GM12878 (cell line): Measurements from ENCODE around the gene C10orf71. TPM values are rescaled to one million over a fixed set of nuclear protein-coding genes. Genes with fewer than 3 reads are reported as not detected.

Source experiments
- ATAC-seq: fragments of 200-7000 bp; cut with Tn5 transposase; 3 replicates; pipeline ENCODE4 v1.9.1; 2020; ENCODE audit warnings: mild to moderate bottlenecking, moderate library complexity
- BruUV-seq: library from RNA; stranded (reverse); fragments of 400-500 nt; replicated peaks from 2 replicates; lab custom pipeline; 2021; lab: Mats Ljungman, UMichigan
- CTCF ChIA-PET: fragments of 300-600 bp; sonication (Branson Sonifier 250); formaldehyde crosslinking; extraction: SDS; loops from one replicate; lab custom pipeline; 2021; ENCODE audit warnings: inconsistent platforms; lab: Yijun Ruan, JAX
- POLR2A ChIA-PET: fragments of 350-600 bp; formaldehyde crosslinking; extraction: SDS; loops from one replicate; lab custom pipeline; 2021; ENCODE audit warnings: inconsistent platforms; lab: Charles Lee
- RAD21 ChIA-PET: fragments of 300-600 bp; sonication (Branson Sonifier 250); formaldehyde crosslinking; loops from one replicate; lab custom pipeline; 2023; ENCODE audit warnings: antibody characterized with exemption; ENCODE audit not compliant: unreplicated experiment; lab: Charles Lee
- SMC1A ChIA-PET: fragments of 300-600 bp; sonication (Branson Sonifier 250); formaldehyde crosslinking; loops from one replicate; lab custom pipeline; 2023; ENCODE audit not compliant: unreplicated experiment, uncharacterized antibody; lab: Charles Lee
- DNase-seq: peaks from one replicate; pipeline ENCODE4 v3.0.0-alpha.2; 2011; ENCODE audit warnings: low read depth, low spot score
- FAIRE-seq: peaks from 3 replicates; lab custom pipeline; 2011; peaks lifted over from hg19 to GRCh38; lab: Jason Lieb, UNC
- H2AFZ ChIP-seq: 2 replicates; pipeline ENCODE4 v1.6.0; 2011; ENCODE audit warnings: low read depth, low read length, control low read depth; ENCODE audit not compliant: control insufficient read depth
- H3K27ac ChIP-seq: 2 replicates; pipeline ENCODE4 v1.5.1; 2011; ENCODE audit warnings: control low read depth; ENCODE audit not compliant: control insufficient read depth, insufficient read depth
- H3K27me3 ChIP-seq, 2 experiments: replicated peaks in 1 of 2; 2 replicates each; pipeline versions ENCODE4 v1.6.0 to v1.6.1; 2011; ENCODE audit warnings: low read length in 1 of 2; ENCODE audit not compliant: control insufficient read depth in 2 of 2, insufficient read depth in 2 of 2
- H3K36me3 ChIP-seq, 2 experiments: 2 replicates each; pipeline ENCODE4 v1.5.1; 2011; ENCODE audit warnings: low read length in 1 of 2; ENCODE audit not compliant: control insufficient read depth in 2 of 2, insufficient read depth in 2 of 2
- H3K4me1 ChIP-seq: 2 replicates; pipeline ENCODE4 v1.6.1; 2011; ENCODE audit warnings: mild to moderate bottlenecking, low read length, moderate library complexity, mixed read lengths; ENCODE audit not compliant: control insufficient read depth, insufficient read depth
- H3K4me2 ChIP-seq: 2 replicates; pipeline ENCODE4 v1.6.0; 2011; ENCODE audit warnings: control low read depth; ENCODE audit not compliant: control insufficient read depth, insufficient read depth
- H3K4me3 ChIP-seq: fragments of 200-600 bp; sonication (generic); 2 replicates; pipeline ENCODE4 v1.5.1; 2016
- H3K79me2 ChIP-seq: 2 replicates; pipeline ENCODE4 v1.6.0; 2011; ENCODE audit warnings: low read length; ENCODE audit not compliant: control insufficient read depth, insufficient read depth
- H3K9ac ChIP-seq: 2 replicates; pipeline ENCODE4 v1.8.0; 2011; ENCODE audit warnings: low read length, control low read depth, mixed read lengths; ENCODE audit not compliant: control insufficient read depth, insufficient read depth
- H3K9me3 ChIP-seq: replicated peaks from 3 replicates; pipeline ENCODE4 v1.5.1; 2011; ENCODE audit warnings: mild to moderate bottlenecking, low read length; ENCODE audit not compliant: control insufficient read depth, insufficient read depth
- H4K20me1 ChIP-seq: 2 replicates; pipeline ENCODE4 v1.6.0; 2011; ENCODE audit not compliant: control insufficient read depth, insufficient read depth
- MEF2A ChIP-seq: IDR thresholded peaks from 2 replicates; pipeline ENCODE4 v1.6.1; 2011; ENCODE audit warnings: low read depth, mild to moderate bottlenecking, low read length, moderate library complexity; ENCODE audit not compliant: insufficient read depth
- TARDBP ChIP-seq: IDR thresholded peaks from 2 replicates; pipeline ENCODE4 v1.6.1; 2016; ENCODE audit warnings: borderline replicate concordance
- ZNF274 ChIP-seq: IDR thresholded peaks from one replicate; pipeline ENCODE4 v1.8.0; 2011; ENCODE audit not compliant: insufficient read length, insufficient read depth
- ZNF622 ChIP-seq: fragments of 450-650 bp; IDR thresholded peaks from 2 replicates; pipeline ENCODE4 v1.6.1; 2017; ENCODE audit warnings: mild to moderate bottlenecking, inconsistent platforms
- WGBS: methylation state at CpG from one replicate; pipeline ENCODE4 v1.1.6; 2016; ENCODE audit warnings: low lambda C conversion rate; ENCODE audit not compliant: insufficient replicate concordance, insufficient coverage; ENCODE audit errors: missing lambda C conversion rate; 5-methylcytosine and 5-hydroxymethylcytosine counted together
- in situ Hi-C: fragments of 300-500 bp; cut with MboI; formaldehyde crosslinking; loops from 9 replicates; pipeline ENCODE4 v1.14.3; 2018; ENCODE audit warnings: mixed read lengths
- intact Hi-C: fragments of 100-400 bp; cut with micrococcal nuclease; formaldehyde crosslinking; loops from one replicate; pipeline ENCODE4 v1.14.2; 2022; ENCODE audit not compliant: unreplicated experiment
- polyA plus RNA-seq, 11 experiments: library from polyadenylated mRNA; depleted of rRNA in 4 of 11; unstranded in 6 of 11; stranded (reverse) in 5 of 11; fragments of >200 nt; fragmentation: Nextera tagmentation in 4 of 11; fragmentation: Illumina TruSeq in 1 of 11; extraction: Ambion mirVana in 4 of 11; extraction: Trizol in 1 of 11; gene quantifications; 1 replicate in 1 of 11; 2 replicates in 10 of 11; pipeline versions ENCODE4 v1.2.1 to v1.2.3, GENCODE V29; 2011 to 2016; ENCODE audit warnings: inconsistent platforms in 2 of 11, missing spikeins in 2 of 11, low read depth in 1 of 11
- total RNA-seq, 4 experiments: library from RNA; depleted of rRNA in 3 of 4; stranded (reverse); fragments of >200 nt in 3 of 4; fragmentation: Illumina TruSeq in 1 of 4; extraction: Trizol in 1 of 4; gene quantifications; 2 replicates each; pipeline versions ENCODE4 v1.2.1 to v1.2.3, GENCODE V29; 2013 to 2021
- TF ChIP-seq, protein P1 (sequence below): fragments of 450-650 bp; IDR thresholded peaks from 2 replicates; pipeline ENCODE4 v1.6.1; 2016; ENCODE audit warnings: mild to moderate bottlenecking, moderate library complexity, borderline replicate concordance
- TF ChIP-seq, protein P2 (sequence below): IDR thresholded peaks from 2 replicates; pipeline ENCODE4 v1.6.1; 2011; ENCODE audit warnings: mild to moderate bottlenecking, low read depth, low read length, moderate library complexity; ENCODE audit not compliant: insufficient replicate concordance
- TF ChIP-seq, protein P3 (sequence below): fragments of 450-650 bp; IDR thresholded peaks from 2 replicates; pipeline ENCODE4 v1.6.1; 2017; ENCODE audit warnings: mild to moderate bottlenecking, moderate library complexity

Gene C10orf71
- total and polyA plus RNA-seq, 10 of the 15 experiments (the other 5 are each of a cell fraction or from before 2014, with no cell fraction given) = not detected

DNA sequence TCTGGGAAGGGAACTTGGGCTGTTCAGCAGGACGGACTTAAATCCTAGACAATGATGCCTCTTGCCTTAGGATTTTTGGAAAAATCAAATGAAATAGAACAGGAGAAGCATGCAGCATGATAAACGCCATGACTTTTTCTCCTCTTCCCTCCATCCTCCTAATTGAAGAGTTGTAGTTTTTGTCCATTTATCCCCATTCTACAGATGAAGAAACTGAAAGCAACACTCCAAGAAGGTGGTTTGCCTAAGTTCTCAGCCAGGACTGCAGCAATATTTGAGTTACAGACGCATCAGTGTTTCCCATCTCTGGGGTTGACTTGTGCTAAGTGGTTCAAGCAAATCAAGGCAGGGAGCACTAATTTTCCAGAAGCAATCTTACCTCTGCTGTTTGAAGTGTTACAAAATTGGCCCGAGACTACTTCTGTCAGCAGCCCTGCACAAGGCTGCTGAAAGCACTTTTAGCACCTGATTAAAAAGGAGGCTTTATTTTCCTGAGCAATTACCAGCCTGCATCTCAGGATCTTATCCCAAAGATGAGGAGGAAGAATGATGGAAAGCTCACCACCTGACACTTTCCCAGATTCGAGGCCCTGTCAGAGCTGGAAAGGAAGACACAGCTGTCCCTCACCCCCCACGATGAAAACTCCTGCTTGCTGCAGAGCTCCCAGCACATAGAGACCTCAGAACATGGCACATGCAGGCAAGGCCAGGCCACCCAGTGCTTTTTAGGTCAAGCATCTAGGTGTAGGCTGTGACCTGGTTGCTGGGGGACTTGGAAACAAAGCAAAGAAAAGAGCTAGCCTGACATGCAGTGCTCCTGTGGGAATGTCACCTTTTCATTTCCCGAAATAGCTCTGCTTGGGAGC is 19.7 kb upstream of the C10orf71 start:
- POLR2A ChIA-PET = no interaction called here
- 27% methylated on average over 7 of the region's 7 CpGs for WGBS
- no peak for DNase-seq
- intact Hi-C loops = no loop called here
- CTCF ChIA-PET = interaction anchor here (1.2 kb wide), 1 partner anchor 128 kb away, joined by 5 read pairs; no protein-coding TSS in a partner anchor
- Histone ChIP-seq H4K20me1 (no peaks in the 10 kb centered on the region), H3K9ac (no peak overlapping the region), H3K36me3 (no peaks in the 10 kb centered on the region), H3K27ac (no peak overlapping the region)
- no peak for FAIRE-seq
- SMC1A ChIA-PET = no interaction called here
- RAD21 ChIA-PET = no interaction called here
- TF ChIP-seq, protein P1, sequence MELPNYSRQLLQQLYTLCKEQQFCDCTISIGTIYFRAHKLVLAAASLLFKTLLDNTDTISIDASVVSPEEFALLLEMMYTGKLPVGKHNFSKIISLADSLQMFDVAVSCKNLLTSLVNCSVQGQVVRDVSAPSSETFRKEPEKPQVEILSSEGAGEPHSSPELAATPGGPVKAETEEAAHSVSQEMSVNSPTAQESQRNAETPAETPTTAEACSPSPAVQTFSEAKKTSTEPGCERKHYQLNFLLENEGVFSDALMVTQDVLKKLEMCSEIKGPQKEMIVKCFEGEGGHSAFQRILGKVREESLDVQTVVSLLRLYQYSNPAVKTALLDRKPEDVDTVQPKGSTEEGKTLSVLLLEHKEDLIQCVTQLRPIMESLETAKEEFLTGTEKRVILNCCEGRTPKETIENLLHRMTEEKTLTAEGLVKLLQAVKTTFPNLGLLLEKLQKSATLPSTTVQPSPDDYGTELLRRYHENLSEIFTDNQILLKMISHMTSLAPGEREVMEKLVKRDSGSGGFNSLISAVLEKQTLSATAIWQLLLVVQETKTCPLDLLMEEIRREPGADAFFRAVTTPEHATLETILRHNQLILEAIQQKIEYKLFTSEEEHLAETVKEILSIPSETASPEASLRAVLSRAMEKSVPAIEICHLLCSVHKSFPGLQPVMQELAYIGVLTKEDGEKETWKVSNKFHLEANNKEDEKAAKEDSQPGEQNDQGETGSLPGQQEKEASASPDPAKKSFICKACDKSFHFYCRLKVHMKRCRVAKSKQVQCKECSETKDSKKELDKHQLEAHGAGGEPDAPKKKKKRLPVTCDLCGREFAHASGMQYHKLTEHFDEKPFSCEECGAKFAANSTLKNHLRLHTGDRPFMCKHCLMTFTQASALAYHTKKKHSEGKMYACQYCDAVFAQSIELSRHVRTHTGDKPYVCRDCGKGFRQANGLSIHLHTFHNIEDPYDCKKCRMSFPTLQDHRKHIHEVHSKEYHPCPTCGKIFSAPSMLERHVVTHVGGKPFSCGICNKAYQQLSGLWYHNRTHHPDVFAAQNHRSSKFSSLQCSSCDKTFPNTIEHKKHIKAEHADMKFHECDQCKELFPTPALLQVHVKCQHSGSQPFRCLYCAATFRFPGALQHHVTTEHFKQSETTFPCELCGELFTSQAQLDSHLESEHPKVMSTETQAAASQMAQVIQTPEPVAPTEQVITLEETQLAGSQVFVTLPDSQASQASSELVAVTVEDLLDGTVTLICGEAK = no peak
- TF ChIP-seq, protein P2, sequence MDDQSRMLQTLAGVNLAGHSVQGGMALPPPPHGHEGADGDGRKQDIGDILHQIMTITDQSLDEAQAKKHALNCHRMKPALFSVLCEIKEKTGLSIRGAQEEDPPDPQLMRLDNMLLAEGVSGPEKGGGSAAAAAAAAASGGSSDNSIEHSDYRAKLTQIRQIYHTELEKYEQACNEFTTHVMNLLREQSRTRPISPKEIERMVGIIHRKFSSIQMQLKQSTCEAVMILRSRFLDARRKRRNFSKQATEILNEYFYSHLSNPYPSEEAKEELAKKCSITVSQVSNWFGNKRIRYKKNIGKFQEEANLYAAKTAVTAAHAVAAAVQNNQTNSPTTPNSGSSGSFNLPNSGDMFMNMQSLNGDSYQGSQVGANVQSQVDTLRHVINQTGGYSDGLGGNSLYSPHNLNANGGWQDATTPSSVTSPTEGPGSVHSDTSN = no peak
- no peak for TF ChIP-seq ZNF274
- TF ChIP-seq ZNF622 = no peak
- TF ChIP-seq MEF2A = no peak
- TF ChIP-seq, protein P3, sequence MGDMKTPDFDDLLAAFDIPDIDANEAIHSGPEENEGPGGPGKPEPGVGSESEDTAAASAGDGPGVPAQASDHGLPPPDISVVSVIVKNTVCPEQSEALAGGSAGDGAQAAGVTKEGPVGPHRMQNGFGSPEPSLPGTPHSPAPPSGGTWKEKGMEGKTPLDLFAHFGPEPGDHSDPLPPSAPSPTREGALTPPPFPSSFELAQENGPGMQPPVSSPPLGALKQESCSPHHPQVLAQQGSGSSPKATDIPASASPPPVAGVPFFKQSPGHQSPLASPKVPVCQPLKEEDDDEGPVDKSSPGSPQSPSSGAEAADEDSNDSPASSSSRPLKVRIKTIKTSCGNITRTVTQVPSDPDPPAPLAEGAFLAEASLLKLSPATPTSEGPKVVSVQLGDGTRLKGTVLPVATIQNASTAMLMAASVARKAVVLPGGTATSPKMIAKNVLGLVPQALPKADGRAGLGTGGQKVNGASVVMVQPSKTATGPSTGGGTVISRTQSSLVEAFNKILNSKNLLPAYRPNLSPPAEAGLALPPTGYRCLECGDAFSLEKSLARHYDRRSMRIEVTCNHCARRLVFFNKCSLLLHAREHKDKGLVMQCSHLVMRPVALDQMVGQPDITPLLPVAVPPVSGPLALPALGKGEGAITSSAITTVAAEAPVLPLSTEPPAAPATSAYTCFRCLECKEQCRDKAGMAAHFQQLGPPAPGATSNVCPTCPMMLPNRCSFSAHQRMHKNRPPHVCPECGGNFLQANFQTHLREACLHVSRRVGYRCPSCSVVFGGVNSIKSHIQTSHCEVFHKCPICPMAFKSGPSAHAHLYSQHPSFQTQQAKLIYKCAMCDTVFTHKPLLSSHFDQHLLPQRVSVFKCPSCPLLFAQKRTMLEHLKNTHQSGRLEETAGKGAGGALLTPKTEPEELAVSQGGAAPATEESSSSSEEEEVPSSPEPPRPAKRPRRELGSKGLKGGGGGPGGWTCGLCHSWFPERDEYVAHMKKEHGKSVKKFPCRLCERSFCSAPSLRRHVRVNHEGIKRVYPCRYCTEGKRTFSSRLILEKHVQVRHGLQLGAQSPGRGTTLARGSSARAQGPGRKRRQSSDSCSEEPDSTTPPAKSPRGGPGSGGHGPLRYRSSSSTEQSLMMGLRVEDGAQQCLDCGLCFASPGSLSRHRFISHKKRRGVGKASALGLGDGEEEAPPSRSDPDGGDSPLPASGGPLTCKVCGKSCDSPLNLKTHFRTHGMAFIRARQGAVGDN = no peak
- TF ChIP-seq TARDBP = no peak
- TF ChIP-seq, all 136 proteins: peak for 0
- BruUV-seq = no TSS peak
- Histone ChIP-seq H3K27me3 (no peaks in the 10 kb centered on the region; a peak in 3 of 4 replicates), H3K9me3 (no peaks in the 10 kb centered on the region), H2AFZ (no peak overlapping the region), H3K4me3 (no peak overlapping the region), H3K79me2 (no peaks in the 10 kb centered on the region), H3K4me2 (no peak overlapping the region), H3K4me1 (no peaks in the 10 kb centered on the region)
- ATAC-seq = no peak
- in situ Hi-C loops = no loop called here
